ENCODE data around the gene MAP3K21. TPM values are rescaled to one million over a fixed set of nuclear protein-coding genes. Genes with fewer than 3 reads are reported as not detected.

MAP3K21 gene
- total and polyA plus RNA-seq, 9 of the 15 experiments (the other 6 are each of a cell fraction or from before 2014, with no cell fraction given), result 0.23 to 0.86 (median 0.49) TPM

GRCh38 chr1:233394860-233395717 is 67.6 kb downstream of the MAP3K21 start:
- DNase-seq (ENCODE audit: extremely low read depth in 1 of 4, low spot score in 3 of 4) (peak; percentile 47 to 65 (median 52)), FAIRE-seq (peak; percentile 89), ATAC-seq (peak; percentile 98)
- WGBS (ENCODE audit: insufficient coverage, low coverage, missing lambda C conversion rate), result 29% methylated on average over 13 of the region's 13 CpGs
- CTCF ChIA-PET (ENCODE audit: low intra/inter-chr PET ratio), result interaction anchor here (1.7 to 2.5 kb wide), 2 partner anchors 396 to 671 kb away, joined by 8 to 15 read pairs; no protein-coding TSS in a partner anchor
- H3K79me2 ChIP-seq (ENCODE audit: control insufficient read depth, insufficient read depth, low read length), result no peaks in the 10 kb centered on the region
- H3K4me2 ChIP-seq (ENCODE audit: insufficient read depth, low read length), result no peak overlapping the region
- no peak overlapping the region for H3K9ac ChIP-seq (ENCODE audit: insufficient read depth in 1 of 2, low read depth in 2 of 2, low read length in 2 of 2)
- no peak overlapping the region for H3K27ac ChIP-seq (ENCODE audit: extremely low read depth, low read depth, low read length)
- H3K9me1 ChIP-seq (ENCODE audit: control insufficient read depth, insufficient read depth, low read length), result no peaks in the 10 kb centered on the region
- peak overlapping the region; percentile 16 for H2AFZ ChIP-seq (ENCODE audit: low read depth, low read length)
- BruUV-seq (replicated peaks), result no TSS peak
- no peaks in the 10 kb centered on the region for H3K27me3 ChIP-seq (ENCODE audit: control insufficient read depth in 2 of 2, insufficient read depth in 2 of 2, low read length in 2 of 2)
- POLR2A ChIA-PET, result interaction anchor here (0.6 kb wide), 1 partner anchor 632 kb away, joined by 5 read pairs; no protein-coding TSS in a partner anchor
- H4K20me1 ChIP-seq (replicated peaks; ENCODE audit: control insufficient read depth, insufficient read depth, low read length), result no peaks in the 10 kb centered on the region
- in situ Hi-C loops (cut with MboI) (loop anchor here (25.0 kb wide), 1 partner anchor 667 kb away; no protein-coding TSS in a partner anchor), intact Hi-C loops (cut with micrococcal nuclease) (loop anchor here (1.0 to 10.0 kb wide), 6 partner anchors 46 to 920 kb away; no protein-coding TSS in a partner anchor)
- H3K9me3 ChIP-seq (replicated peaks; ENCODE audit: control insufficient read depth, insufficient read depth, low read depth, low read length), result 0 out of 2 replicates have a peak, but pooled peaks cover 2% of the 10 kb centered on the region
- H3K36me3 ChIP-seq (ENCODE audit: control insufficient read depth, insufficient read depth, low read length), result no peaks in the 10 kb centered on the region
- no peaks in the 10 kb centered on the region; a peak in 1 of 5 replicates for H3K4me1 ChIP-seq (replicated peaks in 1 of 2; ENCODE audit: control insufficient read depth in 2 of 2, insufficient read depth in 2 of 2, low read length in 2 of 2)
- no peak overlapping the region for H3K4me3 ChIP-seq
- TF ChIP-seq POLR3G (IDR thresholded peaks at IDR 0.05; ENCODE audit: extremely low read depth, insufficient read length, insufficient replicate concordance), result no peak
- TF ChIP-seq CEBPG (CRISPR knock-in tag; IDR thresholded peaks at IDR 0.05), result no peak
- peak in 1 of 2 experiments; percentile 32; a peak in 1 of 4 replicates for TF ChIP-seq CEBPG (tag; conservative IDR thresholded peaks at IDR 0.05 in 1 of 2, IDR thresholded peaks at IDR 0.05 in 1 of 2)
- peak; percentile 34; the same call in 1 of the 2 replicates for TF ChIP-seq ARID3A (IDR thresholded peaks at IDR 0.05; ENCODE audit: borderline replicate concordance, low read depth, low read length)
- peak; percentile 87 for TF ChIP-seq SMC3 (conservative IDR thresholded peaks at IDR 0.05; ENCODE audit: insufficient read depth, low read depth, low read length)
- TF ChIP-seq ESRRA (IDR thresholded peaks at IDR 0.05; ENCODE audit: borderline replicate concordance, low read depth), result no peak
- peak; percentile 87 for TF ChIP-seq DEAF1 (CRISPR knock-in tag; IDR thresholded peaks at IDR 0.05)
- TF ChIP-seq CC2D1A (IDR thresholded peaks at IDR 0.05), result 0 out of 2 replicates have a peak, but pooled peaks have one; percentile 30
- TF ChIP-seq FOXJ2 (tag; IDR thresholded peaks at IDR 0.05), result 0 out of 2 replicates have a peak, but pooled peaks have one; percentile 26
